NOMO-1 treated with DMSO at 0.1 percent for 48 hours (cell line): ENCODE data around the gene KXD1.
"Not testable (repeated sequence)": the region's sequence is repeated elsewhere in the genome, so short reads cannot be mapped to it uniquely, and the experiment has no call there.

Experiments used
- DNase-seq: peaks from one replicate; lab custom pipeline; 2025; ENCODE audit not compliant: unreplicated experiment; lab: John Stamatoyannopoulos, UW

Gene KXD1

GRCh38 chr19:18576383-18576782 is 18.7 kb downstream of the KXD1 start:
- no peak for DNase-seq

- no peak for DNase-seq
Observed at GRCh38 chr19:18577365-18577914, 19.8 kb downstream of the KXD1 start.

- DNase-seq, result no peak
Observed at GRCh38 chr19:18580311-18580710, 22.6 kb downstream of the KXD1 start.

GRCh38 chr19:18586306-18586705 is 28.6 kb downstream of the KXD1 start:
- peak; percentile 67 for DNase-seq

- no peak for DNase-seq
Observed at GRCh38 chr19:18587561-18587960, 29.9 kb downstream of the KXD1 start.

GRCh38 chr19:18587962-18588610 is 30.4 kb downstream of the KXD1 start:
- no peak for DNase-seq

- peak; percentile 76 for DNase-seq
Observed at GRCh38 chr19:18588611-18589379, 31.1 kb downstream of the KXD1 start, which contains the start of gene REX1BD. Gene REX1BD (plus strand): TSS chr19:18588798. CDS start chr19:18588802, 4 bp downstream.

GRCh38 chr19:18589380-18590272 is 32.0 kb downstream of the KXD1 start:
- peak; percentile 62 for DNase-seq

- DNase-seq, result no peak
Observed at GRCh38 chr19:18590273-18591272, 32.9 kb downstream of the KXD1 start.

GRCh38 chr19:18591735-18592385 is 34.2 kb downstream of the KXD1 start:
- no peak for DNase-seq

- DNase-seq, result not testable (repeated sequence)
Observed at GRCh38 chr19:18592732-18593131, 35.1 kb downstream of the KXD1 start.

- no peak for DNase-seq
Observed at GRCh38 chr19:18593367-18594095, 35.9 kb downstream of the KXD1 start.

- peak; percentile 80 for DNase-seq
Observed at GRCh38 chr19:18594096-18594823, 36.6 kb downstream of the KXD1 start.

- no peak for DNase-seq
Observed at GRCh38 chr19:18594824-18595373, 37.2 kb downstream of the KXD1 start.

- DNase-seq, result no peak
Observed at GRCh38 chr19:18595475-18595874, 37.8 kb downstream of the KXD1 start.

- DNase-seq, result peak; percentile 45
Observed at GRCh38 chr19:18596752-18597157, 39.1 kb downstream of the KXD1 start.

- no peak for DNase-seq
Observed at GRCh38 chr19:18597809-18598660, 40.4 kb downstream of the KXD1 start.
